ENCODE data around the gene DHRS7.

DHRS7 gene

DNA sequence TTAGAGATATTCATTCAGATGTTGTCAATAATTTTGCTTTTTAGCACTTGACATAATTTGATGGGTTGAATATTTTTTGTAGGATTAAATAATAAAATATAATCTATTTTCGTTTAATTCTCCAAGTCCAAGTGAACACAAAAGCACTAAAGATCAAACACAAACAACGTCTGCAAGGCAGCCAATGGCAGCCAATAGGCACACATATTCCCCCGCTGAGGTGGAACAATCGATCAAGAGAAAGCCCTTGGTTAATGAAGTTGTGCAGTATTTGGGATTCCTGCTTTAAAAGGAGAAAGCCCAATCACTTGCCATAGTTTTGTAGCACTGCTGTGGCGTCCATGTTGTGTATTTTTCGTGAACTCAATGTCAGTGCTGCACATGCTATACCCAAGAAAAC lies 1.5 kb downstream of the DHRS7 start:
- no peak overlapping the region for H3K9ac ChIP-seq (ENCODE audit: insufficient read length, low read depth)
- TF ChIP-seq SUZ12 (IDR thresholded peaks at IDR 0.05; ENCODE audit: extremely low read depth, insufficient read depth, insufficient read length) (no peak), ZNF274 (IDR thresholded peaks at IDR 0.05; ENCODE audit: low read depth, low read length) (no peak), YY1 (IDR thresholded peaks at IDR 0.05; ENCODE audit: insufficient read depth, insufficient read length) (no peak)
- peaks cover 2% of the 10 kb centered on the region for H3K36me3 ChIP-seq (ENCODE audit: insufficient read depth, insufficient read length, low read length)
- no peaks in the 10 kb centered on the region for H3K4me1 ChIP-seq (ENCODE audit: insufficient read depth, insufficient read length)
- peaks cover 9% of the 10 kb centered on the region for H3K27me3 ChIP-seq (ENCODE audit: insufficient read depth, insufficient read length)
- DNase-seq (ENCODE audit: low read depth, low spot score) = no peak
- no peaks in the 10 kb centered on the region for H3K9me3 ChIP-seq (ENCODE audit: insufficient read depth, low read length)
- no peak overlapping the region for H3K4me3 ChIP-seq (ENCODE audit: insufficient read length, low read depth)

DNA sequence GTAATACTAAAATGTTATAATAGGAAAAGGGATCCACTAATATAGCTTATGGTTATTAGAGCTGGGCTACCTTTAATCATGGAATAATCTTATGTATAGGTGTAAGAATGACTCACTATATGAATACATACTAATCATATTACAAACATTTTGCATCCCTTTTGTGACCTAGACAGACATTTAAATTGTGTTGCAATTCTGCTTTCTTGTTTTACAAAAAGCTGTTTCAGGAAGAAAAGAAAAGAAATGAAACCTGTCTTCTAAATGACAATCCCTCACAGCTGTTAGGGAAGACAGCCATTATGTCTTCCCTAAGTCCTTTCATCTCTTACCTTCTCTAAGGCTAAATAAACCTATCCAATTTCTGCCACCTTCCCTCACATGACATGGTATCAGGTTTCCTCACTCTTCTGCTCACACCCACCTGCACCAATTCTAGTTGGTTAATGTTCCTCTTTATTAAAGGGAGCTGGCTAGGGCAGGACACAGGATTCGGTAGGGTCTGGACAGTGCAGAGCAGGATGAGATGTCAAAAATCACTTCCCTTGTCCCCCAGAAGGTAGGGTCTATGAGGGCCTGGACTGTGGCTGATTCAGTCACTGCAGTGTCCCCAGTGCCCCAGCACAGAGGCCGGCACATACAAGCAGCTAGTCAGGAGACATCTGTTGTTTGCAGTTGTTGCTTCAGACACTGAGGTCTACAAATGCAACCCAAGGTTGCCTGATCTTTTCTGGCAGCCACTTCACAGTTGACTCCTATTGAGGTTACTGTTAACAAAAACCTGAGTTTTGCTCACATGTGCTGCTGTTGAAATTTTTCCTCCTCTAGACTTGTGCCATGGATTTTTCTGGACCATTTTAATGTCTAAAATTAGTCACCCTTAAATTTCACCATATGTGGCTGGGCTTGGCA lies 3.7 kb downstream of the DHRS7 start:
- Histone ChIP-seq H3K4me1 (ENCODE audit: insufficient read depth, insufficient read length) (no peaks in the 10 kb centered on the region), H3K27me3 (ENCODE audit: insufficient read depth, insufficient read length) (peaks cover 9% of the 10 kb centered on the region), H3K9ac (ENCODE audit: insufficient read length, low read depth) (no peak overlapping the region), H3K36me3 (ENCODE audit: insufficient read depth, insufficient read length, low read length) (peaks cover 2% of the 10 kb centered on the region), H3K4me3 (ENCODE audit: insufficient read length, low read depth) (no peak overlapping the region), H3K9me3 (ENCODE audit: insufficient read depth, low read length) (no peaks in the 10 kb centered on the region)
- no peak for DNase-seq (ENCODE audit: low read depth, low spot score)
- TF ChIP-seq ZNF274 (IDR thresholded peaks at IDR 0.05; ENCODE audit: low read depth, low read length) (no peak), SUZ12 (IDR thresholded peaks at IDR 0.05; ENCODE audit: extremely low read depth, insufficient read depth, insufficient read length) (no peak), YY1 (IDR thresholded peaks at IDR 0.05; ENCODE audit: insufficient read depth, insufficient read length) (no peak)

DNA sequence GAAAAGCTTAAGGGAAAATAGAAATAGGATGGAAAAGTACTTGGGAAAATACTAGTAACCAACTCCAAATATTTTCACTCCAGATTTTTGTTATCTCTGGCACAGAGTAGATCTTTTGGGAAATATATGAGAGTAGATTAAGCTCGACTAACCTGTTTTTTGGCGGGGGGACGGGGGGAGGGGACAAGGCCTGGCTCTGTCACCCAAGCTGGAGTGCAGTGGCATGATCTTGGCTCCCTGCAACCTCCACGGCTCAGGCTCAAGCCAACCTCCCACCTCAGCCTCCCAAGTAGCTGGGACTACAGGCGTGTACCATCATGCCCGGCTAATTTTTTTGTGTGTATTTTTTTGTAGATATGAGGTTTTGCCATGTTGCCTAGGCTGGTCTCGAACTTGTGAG lies 4.8 kb downstream of the DHRS7 start:
- no peaks in the 10 kb centered on the region for H3K4me1 ChIP-seq (ENCODE audit: insufficient read depth, insufficient read length)
- H3K9ac ChIP-seq (ENCODE audit: insufficient read length, low read depth) = no peak overlapping the region
- no peak for TF ChIP-seq YY1 (IDR thresholded peaks at IDR 0.05; ENCODE audit: insufficient read depth, insufficient read length)
- TF ChIP-seq SUZ12 (IDR thresholded peaks at IDR 0.05; ENCODE audit: extremely low read depth, insufficient read depth, insufficient read length) = no peak
- TF ChIP-seq ZNF274 (IDR thresholded peaks at IDR 0.05; ENCODE audit: low read depth, low read length) = no peak
- H3K36me3 ChIP-seq (ENCODE audit: insufficient read depth, insufficient read length, low read length) = peaks cover 5% of the 10 kb centered on the region
- H3K4me3 ChIP-seq (ENCODE audit: insufficient read length, low read depth) = no peak overlapping the region
- H3K27me3 ChIP-seq (ENCODE audit: insufficient read depth, insufficient read length) = no peaks in the 10 kb centered on the region
- H3K9me3 ChIP-seq (ENCODE audit: insufficient read depth, low read length) = no peaks in the 10 kb centered on the region
- no peak for DNase-seq (ENCODE audit: low read depth, low spot score)

DNA sequence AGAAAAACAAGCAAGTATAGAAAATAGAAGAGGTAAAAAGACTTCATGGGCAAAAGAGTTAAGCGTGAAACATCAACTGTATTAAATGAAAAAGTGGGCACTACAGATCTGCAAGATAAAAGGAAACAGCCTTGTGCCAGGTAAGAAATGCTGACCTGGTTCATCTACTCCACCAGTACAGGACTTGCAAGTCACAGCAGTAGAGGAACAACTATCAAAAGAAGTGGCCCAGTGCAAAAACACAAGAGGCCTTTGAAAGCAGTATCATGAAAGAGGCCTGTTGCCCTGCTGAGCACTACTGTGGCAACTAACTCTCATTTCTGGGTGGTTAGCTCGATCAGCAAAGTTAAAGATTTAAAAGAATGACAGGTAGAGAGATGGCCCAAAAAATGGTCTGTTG lies 10.5 kb downstream of the DHRS7 start:
- Histone ChIP-seq H3K4me1 (ENCODE audit: insufficient read depth, insufficient read length) (no peaks in the 10 kb centered on the region), H3K4me3 (ENCODE audit: insufficient read length, low read depth) (no peak overlapping the region), H3K27me3 (ENCODE audit: insufficient read depth, insufficient read length) (no peaks in the 10 kb centered on the region), H3K9me3 (ENCODE audit: insufficient read depth, low read length) (no peaks in the 10 kb centered on the region), H3K9ac (ENCODE audit: insufficient read length, low read depth) (no peak overlapping the region), H3K36me3 (ENCODE audit: insufficient read depth, insufficient read length, low read length) (peaks cover 14% of the 10 kb centered on the region)
- DNase-seq (ENCODE audit: low read depth, low spot score) = no peak
- no peak for TF ChIP-seq ZNF274 (IDR thresholded peaks at IDR 0.05; ENCODE audit: low read depth, low read length)
- TF ChIP-seq SUZ12 (IDR thresholded peaks at IDR 0.05; ENCODE audit: extremely low read depth, insufficient read depth, insufficient read length) = no peak
- TF ChIP-seq YY1 (IDR thresholded peaks at IDR 0.05; ENCODE audit: insufficient read depth, insufficient read length) = no peak

DNA sequence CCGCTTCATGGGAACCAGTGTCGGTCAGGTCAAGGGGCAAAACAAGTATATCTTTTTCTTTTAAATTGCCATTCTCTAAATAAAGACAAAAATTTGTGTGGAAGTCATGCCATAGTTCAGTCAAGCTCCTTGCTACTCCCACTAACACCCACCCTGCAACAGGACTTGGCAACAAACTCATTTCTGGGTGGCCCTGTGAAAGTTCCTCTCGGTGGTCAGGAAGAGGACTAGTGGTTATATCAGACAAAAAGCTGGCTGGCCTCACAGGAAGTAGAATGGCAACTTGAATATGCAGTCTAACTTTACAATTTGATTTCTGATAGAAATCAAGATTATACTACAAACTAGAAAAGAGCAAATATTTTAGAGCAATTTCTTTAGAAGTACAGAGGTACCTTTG lies 11.2 kb downstream of the DHRS7 start:
- Histone ChIP-seq H3K36me3 (ENCODE audit: insufficient read depth, insufficient read length, low read length) (peaks cover 17% of the 10 kb centered on the region), H3K4me1 (ENCODE audit: insufficient read depth, insufficient read length) (no peaks in the 10 kb centered on the region), H3K9ac (ENCODE audit: insufficient read length, low read depth) (no peak overlapping the region), H3K9me3 (ENCODE audit: insufficient read depth, low read length) (no peaks in the 10 kb centered on the region), H3K27me3 (ENCODE audit: insufficient read depth, insufficient read length) (no peaks in the 10 kb centered on the region), H3K4me3 (ENCODE audit: insufficient read length, low read depth) (no peak overlapping the region)
- TF ChIP-seq SUZ12 (IDR thresholded peaks at IDR 0.05; ENCODE audit: extremely low read depth, insufficient read depth, insufficient read length) = no peak
- TF ChIP-seq ZNF274 (IDR thresholded peaks at IDR 0.05; ENCODE audit: low read depth, low read length) = no peak
- TF ChIP-seq YY1 (IDR thresholded peaks at IDR 0.05; ENCODE audit: insufficient read depth, insufficient read length) = no peak
- no peak for DNase-seq (ENCODE audit: low read depth, low spot score)

DNA sequence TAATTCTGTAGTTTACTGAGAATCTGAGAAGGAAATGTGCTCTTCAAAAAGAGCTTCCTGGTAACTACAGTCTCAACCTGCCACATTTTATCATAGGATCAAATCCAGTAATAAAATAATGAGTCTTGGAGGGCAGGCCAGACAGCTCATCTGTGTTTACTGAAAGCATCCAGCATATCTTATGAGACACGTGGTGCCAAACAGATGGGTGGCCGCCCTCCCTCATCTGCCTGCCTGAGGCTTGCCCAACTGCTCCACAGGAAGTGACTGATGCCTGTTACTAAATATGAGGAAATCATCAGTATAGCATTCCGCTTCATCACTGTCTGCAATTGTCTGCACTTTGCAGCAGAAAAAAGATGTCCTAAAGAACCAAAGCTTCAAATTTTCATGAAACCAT lies 13.5 kb downstream of the DHRS7 start:
- TF ChIP-seq SUZ12 (IDR thresholded peaks at IDR 0.05; ENCODE audit: extremely low read depth, insufficient read depth, insufficient read length) = no peak
- TF ChIP-seq ZNF274 (IDR thresholded peaks at IDR 0.05; ENCODE audit: low read depth, low read length) = no peak
- no peak for TF ChIP-seq YY1 (IDR thresholded peaks at IDR 0.05; ENCODE audit: insufficient read depth, insufficient read length)
- no peak overlapping the region for H3K4me3 ChIP-seq (ENCODE audit: insufficient read length, low read depth)
- no peak overlapping the region for H3K9ac ChIP-seq (ENCODE audit: insufficient read length, low read depth)
- no peaks in the 10 kb centered on the region for H3K27me3 ChIP-seq (ENCODE audit: insufficient read depth, insufficient read length)
- DNase-seq (ENCODE audit: low read depth, low spot score) = no peak
- no peaks in the 10 kb centered on the region for H3K4me1 ChIP-seq (ENCODE audit: insufficient read depth, insufficient read length)
- H3K9me3 ChIP-seq (ENCODE audit: insufficient read depth, low read length) = no peaks in the 10 kb centered on the region
- H3K36me3 ChIP-seq (ENCODE audit: insufficient read depth, insufficient read length, low read length) = peaks cover 27% of the 10 kb centered on the region

DNA sequence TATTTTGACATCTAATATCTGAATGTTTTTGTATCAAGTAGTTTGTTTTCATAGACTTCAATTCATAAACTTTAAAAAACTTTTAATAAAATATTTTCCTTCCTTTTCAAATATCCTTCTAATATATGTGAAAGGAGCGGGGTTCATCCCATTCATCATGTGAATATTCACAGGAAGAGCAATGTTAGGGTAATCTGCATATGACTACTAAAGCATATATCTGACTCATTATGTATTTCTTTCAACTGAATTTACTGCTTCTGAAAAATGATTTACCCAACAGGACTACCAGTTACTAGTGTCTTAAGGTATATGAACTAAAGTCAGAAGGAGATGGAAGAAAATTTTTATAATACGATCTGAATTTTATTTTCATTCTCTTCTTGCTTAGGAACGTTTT lies 30.5 kb downstream of the DHRS7 start:
- no peaks in the 10 kb centered on the region for H3K9me3 ChIP-seq (ENCODE audit: insufficient read depth, low read length)
- no peak overlapping the region for H3K9ac ChIP-seq (ENCODE audit: insufficient read length, low read depth)
- no peaks in the 10 kb centered on the region for H3K27me3 ChIP-seq (ENCODE audit: insufficient read depth, insufficient read length)
- no peaks in the 10 kb centered on the region for H3K4me1 ChIP-seq (ENCODE audit: insufficient read depth, insufficient read length)
- DNase-seq (ENCODE audit: low read depth, low spot score) = no peak
- TF ChIP-seq SUZ12 (IDR thresholded peaks at IDR 0.05; ENCODE audit: extremely low read depth, insufficient read depth, insufficient read length) (no peak), YY1 (IDR thresholded peaks at IDR 0.05; ENCODE audit: insufficient read depth, insufficient read length) (no peak), ZNF274 (IDR thresholded peaks at IDR 0.05; ENCODE audit: low read depth, low read length) (no peak)
- H3K4me3 ChIP-seq (ENCODE audit: insufficient read length, low read depth) = no peak overlapping the region
- peaks cover 25% of the 10 kb centered on the region for H3K36me3 ChIP-seq (ENCODE audit: insufficient read depth, insufficient read length, low read length)
